DND-41 (cell line): ENCODE measurements around the gene ADM2.

Experiments
- EZH2 ChIP-seq: IDR thresholded peaks from 3 replicates; pipeline ENCODE4 v1.6.1; 2012; ENCODE audit warnings: borderline replicate concordance, low read depth, mild to moderate bottlenecking, moderate library complexity, low read length, inconsistent platforms; ENCODE audit not compliant: severe bottlenecking
- TF ChIP-seq, protein P1 (sequence below): IDR thresholded peaks from 2 replicates; pipeline ENCODE4 v1.5.1; 2012; ENCODE audit warnings: borderline replicate concordance, low read length, moderate library complexity, mild to moderate bottlenecking; ENCODE audit not compliant: poor library complexity, severe bottlenecking; ENCODE audit errors: extremely low read depth

DNA sequence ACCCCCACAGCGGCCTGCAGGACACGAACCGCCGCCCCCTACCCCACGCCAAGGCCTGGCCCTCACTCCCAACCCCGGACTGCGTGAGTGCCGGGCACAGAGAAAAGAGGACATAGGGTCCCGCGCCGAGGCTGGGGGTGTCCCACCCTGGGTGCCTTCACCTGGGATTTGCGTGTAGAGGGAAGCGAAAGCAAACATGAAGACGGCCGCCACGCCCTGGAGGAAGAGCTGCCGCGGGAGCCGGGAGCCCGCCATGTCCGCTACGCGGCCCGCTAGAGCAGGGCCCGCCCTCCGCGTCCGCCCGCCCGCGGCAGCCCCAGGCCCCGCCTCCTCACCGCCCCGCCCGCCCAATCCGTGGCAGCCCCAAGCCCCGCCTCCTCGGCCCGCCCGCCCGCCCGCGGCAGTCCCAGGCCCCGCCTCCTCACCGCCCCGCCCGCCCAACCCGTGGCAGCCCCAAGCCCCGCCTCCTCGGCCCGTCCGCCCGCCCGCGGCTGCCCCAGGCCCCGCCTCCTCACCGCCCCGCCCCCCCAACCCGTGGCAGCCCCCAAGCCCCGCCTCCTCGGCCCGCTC, 26.2 kb downstream of the ADM2 start, which contains the start of gene LMF2:
- TF ChIP-seq, protein P1, sequence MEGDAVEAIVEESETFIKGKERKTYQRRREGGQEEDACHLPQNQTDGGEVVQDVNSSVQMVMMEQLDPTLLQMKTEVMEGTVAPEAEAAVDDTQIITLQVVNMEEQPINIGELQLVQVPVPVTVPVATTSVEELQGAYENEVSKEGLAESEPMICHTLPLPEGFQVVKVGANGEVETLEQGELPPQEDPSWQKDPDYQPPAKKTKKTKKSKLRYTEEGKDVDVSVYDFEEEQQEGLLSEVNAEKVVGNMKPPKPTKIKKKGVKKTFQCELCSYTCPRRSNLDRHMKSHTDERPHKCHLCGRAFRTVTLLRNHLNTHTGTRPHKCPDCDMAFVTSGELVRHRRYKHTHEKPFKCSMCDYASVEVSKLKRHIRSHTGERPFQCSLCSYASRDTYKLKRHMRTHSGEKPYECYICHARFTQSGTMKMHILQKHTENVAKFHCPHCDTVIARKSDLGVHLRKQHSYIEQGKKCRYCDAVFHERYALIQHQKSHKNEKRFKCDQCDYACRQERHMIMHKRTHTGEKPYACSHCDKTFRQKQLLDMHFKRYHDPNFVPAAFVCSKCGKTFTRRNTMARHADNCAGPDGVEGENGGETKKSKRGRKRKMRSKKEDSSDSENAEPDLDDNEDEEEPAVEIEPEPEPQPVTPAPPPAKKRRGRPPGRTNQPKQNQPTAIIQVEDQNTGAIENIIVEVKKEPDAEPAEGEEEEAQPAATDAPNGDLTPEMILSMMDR = no peak
- no peak for TF ChIP-seq EZH2
